PC-9 (cell line): ENCODE data around the gene TEX48. TPM values are rescaled to one million over a fixed set of nuclear protein-coding genes. Genes with fewer than 3 reads are reported as not detected.

Experiments
- BruUV-seq: library from RNA; stranded (reverse); fragments of 400-500 nt; replicated peaks from 2 replicates; lab custom pipeline; 2021; lab: Mats Ljungman, UMichigan
- CTCF ChIA-PET: fragments of 300-600 bp; sonication (Branson Sonifier 250); formaldehyde crosslinking; loops from one replicate; lab custom pipeline; 2022; ENCODE audit warnings: antibody characterized with exemption; lab: Charles Lee
- POLR2A ChIA-PET: fragments of 300-600 bp; sonication (Branson Sonifier 250); formaldehyde crosslinking; loops from one replicate; lab custom pipeline; 2022; ENCODE audit warnings: antibody characterized with exemption; ENCODE audit not compliant: unreplicated experiment; lab: Charles Lee
- DNase-seq, 2 experiments: peaks; one replicate each; pipeline versions ENCODE4 v3.0.0 to v3.0.0-alpha.2; 2015 to 2022; ENCODE audit warnings: mixed read lengths in 1 of 2
- H2AFZ ChIP-seq: fragments of 200-600 bp; sonication (generic); 2 replicates; pipeline ENCODE4 v1.8.1; 2017; ENCODE audit warnings: antibody characterized with exemption
- H3F3A ChIP-seq: fragments of 200-600 bp; sonication (generic); 2 replicates; pipeline ENCODE4 v1.8.1; 2017; ENCODE audit warnings: antibody characterized with exemption, mild to moderate bottlenecking, low read depth; ENCODE audit not compliant: insufficient read depth
- H3K27ac ChIP-seq: fragments of 200-600 bp; sonication (generic); 2 replicates; pipeline ENCODE4 v1.6.1; 2016; ENCODE audit warnings: mixed run types
- H3K27me3 ChIP-seq: fragments of 200-600 bp; sonication (generic); 2 replicates; pipeline ENCODE4 v1.6.1; 2016; ENCODE audit warnings: low read depth, mixed run types; ENCODE audit not compliant: insufficient read depth
- H3K36me3 ChIP-seq: fragments of 200-600 bp; sonication (generic); 2 replicates; pipeline ENCODE4 v1.6.1; 2016; ENCODE audit warnings: low read depth, mixed run types
- H3K4me1 ChIP-seq: fragments of 200-600 bp; sonication (generic); replicated peaks from 2 replicates; pipeline ENCODE4 v1.6.1; 2016; ENCODE audit warnings: mixed run types; ENCODE audit not compliant: insufficient read depth
- H3K4me2 ChIP-seq: fragments of 200-600 bp; sonication (generic); 2 replicates; pipeline ENCODE4 v1.6.1; 2017; ENCODE audit warnings: mixed run types
- H3K4me3 ChIP-seq: fragments of 200-600 bp; sonication (generic); 2 replicates; pipeline ENCODE4 v1.6.1; 2016; ENCODE audit warnings: mixed run types
- H3K79me2 ChIP-seq: fragments of 200-600 bp; sonication (generic); 2 replicates; pipeline ENCODE4 v1.6.1; 2017; ENCODE audit warnings: low read depth, mixed run types
- H3K9me2 ChIP-seq: fragments of 200-600 bp; sonication (generic); 2 replicates; pipeline ENCODE4 v1.8.1; 2017; ENCODE audit warnings: mild to moderate bottlenecking; ENCODE audit not compliant: insufficient read depth
- H3K9me3 ChIP-seq: fragments of 200-600 bp; sonication (generic); 2 replicates; pipeline ENCODE4 v1.8.1; 2016; ENCODE audit warnings: low read depth; ENCODE audit not compliant: insufficient read depth
- H4K20me1 ChIP-seq: fragments of 200-600 bp; sonication (generic); 2 replicates; pipeline ENCODE4 v1.8.1; 2017; ENCODE audit not compliant: insufficient read depth
- CTCF ChIP-seq: fragments of 200-600 bp; sonication (generic); conservative IDR thresholded peaks from 2 replicates; pipeline ENCODE4 v1.6.1; 2017; ENCODE audit warnings: mixed run types, antibody characterized with exemption, mild to moderate bottlenecking, moderate library complexity
- EZH2 ChIP-seq: fragments of 200-600 bp; sonication (generic); IDR thresholded peaks from 2 replicates; pipeline ENCODE4 v1.8.0; 2017; ENCODE audit warnings: antibody characterized with exemption, low read depth
- intact Hi-C: fragments of 100-400 bp; cut with micrococcal nuclease; formaldehyde crosslinking; loops from one replicate; pipeline ENCODE4 v1.10.0; 2022; ENCODE audit not compliant: unreplicated experiment
- total RNA-seq: library from RNA; stranded (reverse); gene quantifications from 2 replicates; pipeline ENCODE4 v1.2.3, GENCODE V29; 2021

Gene TEX48
- total RNA-seq, 1 experiment from 2014 or later: not detected

GRCh38 chr9:114653556-114654159, 28.3 kb downstream of the TEX48 start:
- peak; percentile 60 to 79 for DNase-seq
- POLR2A ChIA-PET: interaction anchor here (0.6 to 1.1 kb wide), 3 partner anchors 49 to 151 kb away, joined by 3 to 9 read pairs (median 3); partner anchors contain the start of gene ATP6V1G1
- no peak overlapping the region for H3K27ac ChIP-seq
- no peaks in the 10 kb centered on the region for H3K79me2 ChIP-seq
- H3K36me3 ChIP-seq: no peaks in the 10 kb centered on the region
- no TSS peak for BruUV-seq
- no peaks in the 10 kb centered on the region for H3K27me3 ChIP-seq
- no peaks in the 10 kb centered on the region; the same call in 1 of the 2 replicates for H4K20me1 ChIP-seq
- CTCF ChIA-PET: interaction anchor here (0.5 to 2.5 kb wide), 19 partner anchors 8 to 362 kb away, joined by 3 to 27 read pairs (median 4); partner anchors contain the start of genes ATP6V1G1 and WHRN
- TF ChIP-seq EZH2 (no peak), CTCF (peak; percentile 93)
- H3F3A ChIP-seq: 0 out of 2 replicates have a peak, but pooled peaks cover 4% of the 10 kb centered on the region
- no peak overlapping the region for H2AFZ ChIP-seq
- intact Hi-C loops: loop anchor here (1.0 kb wide), 4 partner anchors 166 to 314 kb away; no protein-coding TSS in a partner anchor
- no peaks in the 10 kb centered on the region for H3K9me3 ChIP-seq
- H3K4me1 ChIP-seq: no peaks in the 10 kb centered on the region
- H3K9me2 ChIP-seq: no peaks in the 10 kb centered on the region
- no peak overlapping the region for H3K4me3 ChIP-seq
- H3K4me2 ChIP-seq: no peak overlapping the region

GRCh38 chr9:114652776-114653555, 29.0 kb downstream of the TEX48 start:
- Histone ChIP-seq H3K9me2 (no peaks in the 10 kb centered on the region), H3K4me2 (no peak overlapping the region), H3K4me1 (no peaks in the 10 kb centered on the region), H3K79me2 (no peaks in the 10 kb centered on the region), H3K4me3 (no peak overlapping the region), H3K27ac (no peak overlapping the region), H3K27me3 (no peaks in the 10 kb centered on the region), H2AFZ (no peak overlapping the region), H3K36me3 (no peaks in the 10 kb centered on the region), H4K20me1 (no peaks in the 10 kb centered on the region; the same call in 1 of the 2 replicates), H3K9me3 (no peaks in the 10 kb centered on the region), H3F3A (0 out of 2 replicates have a peak, but pooled peaks cover 4% of the 10 kb centered on the region)
- ChIA-PET CTCF (interaction anchor here (0.5 to 2.5 kb wide), 20 partner anchors 8 to 362 kb away, joined by 3 to 27 read pairs (median 4); partner anchors contain the start of genes ATP6V1G1 and WHRN), POLR2A (interaction anchor here (0.6 to 1.1 kb wide), 3 partner anchors 48 to 151 kb away, joined by 3 to 9 read pairs (median 3); partner anchors contain the start of gene ATP6V1G1)
- no peak for DNase-seq
- no peak for TF ChIP-seq CTCF
- TF ChIP-seq EZH2: no peak
- BruUV-seq: no TSS peak
- intact Hi-C loops: loop anchor here (1.0 kb wide), 4 partner anchors 166 to 314 kb away; no protein-coding TSS in a partner anchor

GRCh38 chr9:114643896-114644295, 38.1 kb downstream of the TEX48 start:
- H3F3A ChIP-seq: no peaks in the 10 kb centered on the region
- no peaks in the 10 kb centered on the region for H3K27me3 ChIP-seq
- H3K9me3 ChIP-seq: 0 out of 2 replicates have a peak, but pooled peaks cover 4% of the 10 kb centered on the region
- no peak overlapping the region for H3K27ac ChIP-seq
- H2AFZ ChIP-seq: no peak overlapping the region
- ChIA-PET CTCF (no interaction called here), POLR2A (no interaction called here)
- no peak for DNase-seq
- H3K4me3 ChIP-seq: no peak overlapping the region
- H3K4me2 ChIP-seq: no peak overlapping the region
- no peaks in the 10 kb centered on the region for H3K4me1 ChIP-seq
- intact Hi-C loops: no loop called here
- H3K36me3 ChIP-seq: no peaks in the 10 kb centered on the region
- no peaks in the 10 kb centered on the region for H3K9me2 ChIP-seq
- no peaks in the 10 kb centered on the region; the same call in 1 of the 2 replicates for H4K20me1 ChIP-seq
- no peaks in the 10 kb centered on the region for H3K79me2 ChIP-seq
- BruUV-seq: no TSS peak
- no peak for TF ChIP-seq EZH2
- no peak for TF ChIP-seq CTCF
